A673 (cell line): ENCODE results near the gene PTMS. TPM values are rescaled to one million over a fixed set of nuclear protein-coding genes. Genes with fewer than 3 reads are reported as not detected.

Source experiments
- BruUV-seq: library from RNA; stranded (reverse); fragments of 400-500 nt; replicated peaks from 2 replicates; lab custom pipeline; 2021; lab: Mats Ljungman, UMichigan
- CTCF ChIA-PET: fragments of 300-600 bp; sonication (Branson Sonifier 250); formaldehyde crosslinking; loops from one replicate; lab custom pipeline; 2022; ENCODE audit warnings: antibody characterized with exemption; lab: Charles Lee
- POLR2A ChIA-PET: fragments of 300-600 bp; sonication (Branson Sonifier 250); formaldehyde crosslinking; loops from one replicate; lab custom pipeline; 2022; ENCODE audit warnings: antibody characterized with exemption; ENCODE audit not compliant: low non-redundant PET; lab: Charles Lee
- DNase-seq: peaks from one replicate; pipeline ENCODE4 v3.0.0-alpha.2; 2015; ENCODE audit warnings: low spot score
- H3K27ac ChIP-seq: fragments of 200-600 bp; sonication (generic); 2 replicates; pipeline ENCODE4 v1.5.1; 2016; ENCODE audit warnings: mixed run types, low read depth, mild to moderate bottlenecking, mixed read lengths, antibody characterized with exemption, low read length; ENCODE audit not compliant: poor library complexity, severe bottlenecking
- H3K27me3 ChIP-seq: fragments of 200-600 bp; sonication (generic); replicated peaks from 2 replicates; pipeline ENCODE4 v1.6.1; 2017; ENCODE audit warnings: mixed run types, low read depth, mild to moderate bottlenecking, mixed read lengths, antibody characterized with exemption, low read length; ENCODE audit not compliant: insufficient read depth, poor library complexity
- H3K36me3 ChIP-seq: fragments of 200-600 bp; sonication (generic); 2 replicates; pipeline ENCODE4 v1.6.1; 2016; ENCODE audit warnings: mixed run types, mild to moderate bottlenecking, mixed read lengths, antibody characterized with exemption, low read length; ENCODE audit not compliant: insufficient read depth, poor library complexity, severe bottlenecking
- H3K4me1 ChIP-seq: fragments of 200-600 bp; sonication (generic); 2 replicates; pipeline ENCODE4 v1.6.1; 2017; ENCODE audit warnings: mixed run types, mild to moderate bottlenecking, mixed read lengths, antibody characterized with exemption, low read length; ENCODE audit not compliant: insufficient read depth, poor library complexity, severe bottlenecking
- H3K4me3 ChIP-seq: fragments of 200-600 bp; sonication (generic); 2 replicates; pipeline ENCODE4 v1.5.1; 2016; ENCODE audit warnings: low read depth, mixed run types, mild to moderate bottlenecking, mixed read lengths, low read length; ENCODE audit not compliant: poor library complexity, severe bottlenecking
- H3K9me3 ChIP-seq: fragments of 200-600 bp; sonication (generic); 2 replicates; pipeline ENCODE4 v1.6.1; 2016; ENCODE audit warnings: mixed run types, low read depth, mild to moderate bottlenecking, mixed read lengths, antibody characterized with exemption, low read length; ENCODE audit not compliant: poor library complexity, severe bottlenecking
- CTCF ChIP-seq: fragments of 300-800, 200-600 bp; sonication (generic); conservative IDR thresholded peaks from 2 replicates; pipeline ENCODE4 v1.5.1; 2017; ENCODE audit warnings: low read depth, mild to moderate bottlenecking, antibody characterized with exemption, low read length, moderate library complexity, mixed read lengths
- EZH2 ChIP-seq: fragments of 200-600 bp; sonication (generic); IDR thresholded peaks from 2 replicates; pipeline ENCODE4 v1.6.1; 2017; ENCODE audit warnings: borderline replicate concordance, low read depth, mild to moderate bottlenecking, mixed read lengths, antibody characterized with exemption, low read length; ENCODE audit not compliant: poor library complexity, severe bottlenecking
- intact Hi-C: fragments of 100-400 bp; cut with micrococcal nuclease; formaldehyde crosslinking; loops from one replicate; pipeline ENCODE4 v1.10.0; 2022; ENCODE audit not compliant: unreplicated experiment
- total RNA-seq: library from RNA; stranded (reverse); gene quantifications from 2 replicates; pipeline ENCODE4 v1.2.3, GENCODE V29; 2021

PTMS gene
- total RNA-seq, 1 experiment from 2014 or later, result 620 TPM

- Histone ChIP-seq H3K4me1 (peaks cover 22% of the 10 kb centered on the region), H3K9me3 (no peaks in the 10 kb centered on the region), H3K27ac (no peak overlapping the region), H3K4me3 (no peak overlapping the region), H3K27me3 (no peaks in the 10 kb centered on the region), H3K36me3 (no peaks in the 10 kb centered on the region)
- ChIA-PET POLR2A (no interaction called here), CTCF (interaction anchor here (0.6 kb wide), 1 partner anchor 64 kb away, joined by 4 read pairs; no protein-coding TSS in a partner anchor)
- BruUV-seq, result no TSS peak
- no peak for TF ChIP-seq CTCF
- no peak for TF ChIP-seq EZH2
- no peak for DNase-seq
- intact Hi-C loops, result no loop called here
These were observed 53.2 kb downstream of the PTMS start for GRCh38 chr12:6819106-6820030.

GRCh38 chr12:6820166-6820565 lies 54.0 kb downstream of the PTMS start:
- no peak overlapping the region for H3K27ac ChIP-seq

More at GRCh38 chr12:6820166-6820565, 54.0 kb downstream of the PTMS start:
- DNase-seq, result no peak
- TF ChIP-seq EZH2, result no peak
- BruUV-seq, result no TSS peak
- no peak overlapping the region for H3K4me3 ChIP-seq
- H3K36me3 ChIP-seq, result no peaks in the 10 kb centered on the region
- ChIA-PET CTCF (no interaction called here), POLR2A (no interaction called here)
- no peaks in the 10 kb centered on the region for H3K9me3 ChIP-seq
- H3K27me3 ChIP-seq, result no peaks in the 10 kb centered on the region
- peaks cover 22% of the 10 kb centered on the region for H3K4me1 ChIP-seq
- intact Hi-C loops, result no loop called here

Other genes with a start within 250 kb of the PTMS start
- gene GAPDH, start 231.8 kb upstream of the PTMS start, total RNA-seq, result 5,579 and 5,657 TPM in 2 replicates
- gene IFFO1, start 210.3 kb upstream of the PTMS start, total RNA-seq, result 16.0 and 16.9 TPM in 2 replicates
- gene NOP2, start 198.1 kb upstream of the PTMS start, total RNA-seq, result 131 and 177 TPM in 2 replicates
- gene CHD4, start 159.0 kb upstream of the PTMS start, total RNA-seq, result 281 and 296 TPM in 2 replicates
- 0.15 and 0.17 TPM in 2 replicates for gene LPAR5, start 130.4 kb upstream of the PTMS start, total RNA-seq
- 3.0 and 3.6 TPM in 2 replicates for gene ACRBP, start 118.9 kb upstream of the PTMS start, total RNA-seq
- gene ING4, start 103.2 kb upstream of the PTMS start, total RNA-seq, result 21.4 and 25.5 TPM in 2 replicates
- 88.8 and 92.5 TPM in 2 replicates for gene ZNF384, start 77.0 kb upstream of the PTMS start, total RNA-seq
- gene PIANP, start 65.5 kb upstream of the PTMS start, total RNA-seq, result 0.80 and 1.7 TPM in 2 replicates
- 67.2 and 67.7 TPM in 2 replicates for gene COPS7A, start 42.3 kb upstream of the PTMS start, total RNA-seq
- gene MLF2, start 13.2 kb upstream of the PTMS start, total RNA-seq, result 242 and 254 TPM in 2 replicates
- 4.1 and 5.5 TPM in 2 replicates for gene LAG3, start 6.2 kb downstream of the PTMS start, total RNA-seq
- not detected in 2 replicates for gene CD4, start 23.2 kb downstream of the PTMS start, total RNA-seq
- gene GPR162, start 55.5 kb downstream of the PTMS start, total RNA-seq, result 18.3 and 23.2 TPM in 2 replicates
- gene P3H3, start 62.0 kb downstream of the PTMS start, total RNA-seq, result 45.3 and 45.6 TPM in 2 replicates
- 20.7 and 21.8 TPM in 2 replicates for gene GNB3, start 74.6 kb downstream of the PTMS start, total RNA-seq
- gene CDCA3, start 84.9 kb downstream of the PTMS start, total RNA-seq, result 98.0 and 107 TPM in 2 replicates
- gene USP5, start 85.8 kb downstream of the PTMS start, total RNA-seq, result 209 and 224 TPM in 2 replicates
- gene TPI1, start 101.2 kb downstream of the PTMS start, total RNA-seq, result 1,240 and 1,277 TPM in 2 replicates
- gene SPSB2, start 106.9 kb downstream of the PTMS start, total RNA-seq, result 8.1 and 10.8 TPM in 2 replicates
- 7.7 and 13.6 TPM in 2 replicates for gene LRRC23, start 138.5 kb downstream of the PTMS start, total RNA-seq
- gene ENO2, start 148.2 kb downstream of the PTMS start, total RNA-seq, result 138 and 155 TPM in 2 replicates
- 139 and 144 TPM in 2 replicates for gene ATN1, start 161.6 kb downstream of the PTMS start, total RNA-seq
- not detected in 2 replicates for gene RNU7-1, start 177.5 kb downstream of the PTMS start, total RNA-seq
- gene C12orf57, start 177.7 kb downstream of the PTMS start, total RNA-seq, result 226 and 260 TPM in 2 replicates
- 2.3 and 3.3 TPM in 2 replicates for gene PTPN6, start 185.0 kb downstream of the PTMS start, total RNA-seq
- 340 and 351 TPM in 2 replicates for gene PHB2, start 204.3 kb downstream of the PTMS start, total RNA-seq
- 83.0 and 92.3 TPM in 2 replicates for gene EMG1, start 204.6 kb downstream of the PTMS start, total RNA-seq